Measurements from ENCODE around the gene STK24.

STK24 gene

DNA sequence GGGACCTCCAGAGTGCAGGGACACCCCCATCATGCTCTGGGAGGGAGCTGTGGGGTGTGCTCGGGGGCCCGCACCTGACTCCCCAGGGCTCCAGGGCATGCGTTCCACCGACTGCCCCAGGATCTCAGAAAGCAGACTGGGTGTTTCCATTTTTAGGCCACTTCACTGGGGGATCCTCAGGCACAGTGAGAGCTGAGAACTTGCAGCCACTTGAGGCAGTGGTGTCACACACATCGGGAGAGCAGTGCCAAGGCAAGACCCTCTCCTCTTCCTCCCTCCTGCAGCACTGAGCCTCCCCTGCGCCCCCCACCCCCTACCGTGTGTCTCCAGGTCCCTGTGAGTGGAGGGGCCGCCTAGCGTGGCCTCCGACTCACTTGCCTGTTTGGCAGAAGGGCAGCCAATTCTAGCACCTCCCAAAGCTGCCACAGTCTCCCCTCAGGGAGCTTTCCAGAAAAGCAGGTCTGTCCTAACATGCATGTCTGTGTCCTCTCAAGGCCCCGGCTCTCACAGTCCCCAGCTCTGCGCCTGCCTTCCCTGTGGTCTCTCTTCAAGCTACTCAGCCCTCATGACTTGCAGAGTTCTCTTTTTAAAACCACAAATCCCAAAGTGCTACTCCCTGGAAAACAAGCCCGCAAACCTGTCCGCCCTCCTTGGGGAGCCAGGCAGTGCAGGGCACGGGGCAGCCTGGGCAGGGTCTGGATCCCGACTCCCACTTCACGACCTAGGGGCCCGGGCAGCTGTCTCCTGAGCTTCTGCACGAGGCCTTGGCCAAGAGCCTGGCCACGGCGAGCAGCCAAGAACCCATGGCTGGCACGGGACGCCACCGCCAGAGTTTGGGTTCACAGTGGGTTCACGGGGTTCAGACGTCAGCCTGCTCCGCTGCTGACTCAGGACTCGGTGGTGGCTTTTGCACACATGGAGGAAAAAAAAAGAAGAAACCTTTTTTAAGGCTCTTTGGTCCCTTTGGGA is 94.1 kb downstream of the STK24 start:
- peaks cover 2% of the 10 kb centered on the region; the same call in 1 of the 2 replicates for H3K36me3 ChIP-seq (ENCODE audit: insufficient read depth, low read length)
- 0 out of 2 replicates have a peak overlapping the region, but pooled peaks have one; percentile 5 for H3K4me3 ChIP-seq
- no peak overlapping the region for H3K9ac ChIP-seq (ENCODE audit: insufficient read length)
- no peak for DNase-seq (ENCODE audit: low read depth, low spot score)
- H3K9me3 ChIP-seq (ENCODE audit: low read depth, low read length), result no peaks in the 10 kb centered on the region
- TF ChIP-seq EZH2 (IDR thresholded peaks at IDR 0.05) (no peak), FOXP2 (optimal IDR thresholded peaks at IDR 0.05; ENCODE audit: control extremely low read depth, extremely low read length, insufficient read depth) (no peak), POLR2AphosphoS5 (IDR thresholded peaks at IDR 0.05; ENCODE audit: borderline replicate concordance, low read depth, low read length) (no peak)
- peak overlapping the region; percentile 78 for H3K27ac ChIP-seq

GRCh38 chr13:98480915-98481877 is 95.7 kb downstream of the STK24 start:
- no peak overlapping the region for H3K27ac ChIP-seq
- no peaks in the 10 kb centered on the region for H3K9me3 ChIP-seq (ENCODE audit: low read depth, low read length)
- DNase-seq (ENCODE audit: low read depth, low spot score), result no peak
- H3K9ac ChIP-seq (ENCODE audit: insufficient read length), result no peak overlapping the region
- TF ChIP-seq FOXP2 (optimal IDR thresholded peaks at IDR 0.05; ENCODE audit: control extremely low read depth, extremely low read length, insufficient read depth), result no peak
- TF ChIP-seq EZH2 (IDR thresholded peaks at IDR 0.05), result no peak
- TF ChIP-seq POLR2AphosphoS5 (IDR thresholded peaks at IDR 0.05; ENCODE audit: borderline replicate concordance, low read depth, low read length), result no peak
- no peak overlapping the region for H3K4me3 ChIP-seq
- H3K36me3 ChIP-seq (ENCODE audit: insufficient read depth, low read length), result peaks cover 2% of the 10 kb centered on the region; the same call in 1 of the 2 replicates

DNA sequence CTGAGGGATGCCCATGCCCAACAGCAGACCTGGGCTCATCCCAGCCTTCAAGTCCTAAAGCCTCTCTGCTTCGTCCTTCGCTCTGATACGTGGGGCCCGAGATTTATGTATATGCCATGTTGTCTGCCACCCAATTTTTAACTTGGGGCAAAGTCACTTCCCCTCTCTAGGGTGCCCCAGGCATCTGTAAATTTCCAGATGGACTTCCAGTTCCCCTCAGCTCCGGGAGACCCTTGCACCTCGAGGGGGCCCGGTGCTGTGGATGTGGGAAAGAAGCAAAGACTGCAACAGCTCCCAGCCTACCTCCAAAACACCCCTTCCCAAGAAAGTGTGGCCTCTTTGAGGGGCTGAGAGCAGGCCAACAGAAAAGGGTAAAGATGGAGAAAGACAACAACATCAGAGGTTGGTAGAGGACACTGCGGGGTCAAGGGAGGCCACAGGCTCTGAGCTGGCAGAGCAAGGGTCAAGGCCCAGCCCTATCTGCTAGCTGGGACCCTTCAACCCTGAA is 97.4 kb downstream of the STK24 start:
- H3K36me3 ChIP-seq (ENCODE audit: insufficient read depth, low read length), result peaks cover 6% of the 10 kb centered on the region
- DNase-seq (ENCODE audit: low read depth, low spot score), result no peak
- no peak for TF ChIP-seq FOXP2 (optimal IDR thresholded peaks at IDR 0.05; ENCODE audit: control extremely low read depth, extremely low read length, insufficient read depth)
- TF ChIP-seq POLR2AphosphoS5 (IDR thresholded peaks at IDR 0.05; ENCODE audit: borderline replicate concordance, low read depth, low read length), result no peak
- no peak for TF ChIP-seq EZH2 (IDR thresholded peaks at IDR 0.05)
- no peak overlapping the region for H3K27ac ChIP-seq
- H3K9ac ChIP-seq (ENCODE audit: insufficient read length), result no peak overlapping the region
- no peaks in the 10 kb centered on the region for H3K9me3 ChIP-seq (ENCODE audit: low read depth, low read length)
- no peak overlapping the region for H3K4me3 ChIP-seq

DNA sequence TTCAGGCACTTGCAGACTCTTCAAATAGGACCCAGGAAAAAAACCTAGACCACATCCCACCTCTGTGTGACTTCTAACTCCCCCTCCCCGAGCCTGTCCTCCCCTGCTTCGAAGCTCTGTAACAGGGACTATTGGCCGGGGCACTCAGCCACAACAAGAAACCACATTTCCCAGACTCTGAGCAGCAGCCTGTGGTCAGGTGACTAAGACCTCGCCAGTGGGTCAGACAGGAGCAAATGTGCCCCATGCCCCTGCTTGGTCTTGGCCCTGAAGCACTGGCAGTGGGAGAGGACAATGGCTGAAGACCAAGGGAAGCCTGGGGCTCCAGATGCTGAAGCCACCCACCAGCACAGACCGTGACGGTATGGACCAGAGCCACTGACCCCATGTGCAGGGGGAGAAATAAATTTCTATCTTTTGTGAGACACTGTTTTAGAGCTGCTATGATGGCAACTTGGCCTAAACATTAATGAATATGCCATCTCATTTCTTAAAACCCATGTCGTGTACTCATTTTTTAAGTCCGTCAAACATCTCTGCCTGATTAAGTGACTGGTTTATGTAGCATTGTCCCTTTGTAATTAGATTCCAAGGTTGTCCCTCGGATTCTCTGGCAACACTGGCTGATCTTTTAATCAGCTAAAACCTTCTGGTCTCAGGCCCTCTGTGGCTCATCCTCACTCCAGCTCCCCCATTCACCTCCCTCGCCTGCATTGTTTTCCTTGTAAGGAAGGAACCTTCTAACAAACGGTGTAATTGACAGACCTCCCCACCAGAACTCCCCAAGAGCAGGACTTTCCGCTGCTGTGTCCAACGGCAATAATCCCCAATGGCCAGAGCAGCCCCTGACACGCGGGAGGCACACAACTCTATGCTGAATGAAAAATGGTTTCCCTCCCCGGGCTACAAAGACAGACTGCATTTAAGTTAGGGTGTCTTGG is 98.4 kb downstream of the STK24 start:
- no peak overlapping the region for H3K4me3 ChIP-seq
- DNase-seq (ENCODE audit: low read depth, low spot score), result no peak
- H3K36me3 ChIP-seq (ENCODE audit: insufficient read depth, low read length), result peaks cover 6% of the 10 kb centered on the region
- TF ChIP-seq FOXP2 (optimal IDR thresholded peaks at IDR 0.05; ENCODE audit: control extremely low read depth, extremely low read length, insufficient read depth) (no peak), EZH2 (IDR thresholded peaks at IDR 0.05) (no peak), POLR2AphosphoS5 (IDR thresholded peaks at IDR 0.05; ENCODE audit: borderline replicate concordance, low read depth, low read length) (no peak)
- no peak overlapping the region for H3K9ac ChIP-seq (ENCODE audit: insufficient read length)
- no peak overlapping the region for H3K27ac ChIP-seq
- no peaks in the 10 kb centered on the region for H3K9me3 ChIP-seq (ENCODE audit: low read depth, low read length)

GRCh38 chr13:98476538-98476966 is 100.4 kb downstream of the STK24 start:
- Histone ChIP-seq H3K9me3 (ENCODE audit: low read depth, low read length) (no peaks in the 10 kb centered on the region), H3K27ac (no peak overlapping the region), H3K4me3 (no peak overlapping the region), H3K9ac (ENCODE audit: insufficient read length) (no peak overlapping the region), H3K36me3 (ENCODE audit: insufficient read depth, low read length) (peaks cover 20% of the 10 kb centered on the region)
- TF ChIP-seq POLR2AphosphoS5 (IDR thresholded peaks at IDR 0.05; ENCODE audit: borderline replicate concordance, low read depth, low read length) (no peak), EZH2 (IDR thresholded peaks at IDR 0.05) (no peak), FOXP2 (optimal IDR thresholded peaks at IDR 0.05; ENCODE audit: control extremely low read depth, extremely low read length, insufficient read depth) (no peak)
- no peak for DNase-seq (ENCODE audit: low read depth, low spot score)

- TF ChIP-seq EZH2 (IDR thresholded peaks at IDR 0.05) (no peak), POLR2AphosphoS5 (IDR thresholded peaks at IDR 0.05; ENCODE audit: borderline replicate concordance, low read depth, low read length) (no peak), FOXP2 (optimal IDR thresholded peaks at IDR 0.05; ENCODE audit: control extremely low read depth, extremely low read length, insufficient read depth) (no peak)
- Histone ChIP-seq H3K9ac (ENCODE audit: insufficient read length) (no peak overlapping the region), H3K27ac (no peak overlapping the region), H3K4me3 (no peak overlapping the region), H3K9me3 (ENCODE audit: low read depth, low read length) (no peaks in the 10 kb centered on the region), H3K36me3 (ENCODE audit: insufficient read depth, low read length) (peaks cover 20% of the 10 kb centered on the region)
- no peak for DNase-seq (ENCODE audit: low read depth, low spot score)
Observed at GRCh38 chr13:98476106-98476505, 100.8 kb downstream of the STK24 start.

DNA sequence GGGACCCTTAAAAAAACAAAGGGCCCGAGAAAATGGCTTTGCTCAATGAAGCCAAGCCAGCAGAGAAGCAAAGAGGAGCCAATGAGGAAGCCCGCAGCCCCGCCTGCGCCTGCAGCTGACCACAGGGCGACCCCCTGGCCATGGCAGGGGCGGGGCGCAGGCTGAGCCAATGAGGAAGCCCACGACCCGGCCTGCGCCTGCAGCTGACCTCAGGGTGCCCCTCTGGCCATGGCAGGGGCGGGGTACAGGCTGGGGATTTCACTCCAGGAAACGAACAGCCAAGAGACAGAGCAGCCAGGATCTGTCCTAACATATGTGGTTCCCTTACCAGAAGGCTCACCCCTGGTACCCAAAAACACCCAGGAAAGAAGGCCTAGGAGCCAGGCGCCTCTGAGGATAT is 101.4 kb downstream of the STK24 start:
- Histone ChIP-seq H3K9ac (ENCODE audit: insufficient read length) (no peak overlapping the region), H3K27ac (no peak overlapping the region), H3K36me3 (ENCODE audit: insufficient read depth, low read length) (peaks cover 20% of the 10 kb centered on the region), H3K9me3 (ENCODE audit: low read depth, low read length) (no peaks in the 10 kb centered on the region), H3K4me3 (no peak overlapping the region)
- TF ChIP-seq EZH2 (IDR thresholded peaks at IDR 0.05) (no peak), POLR2AphosphoS5 (IDR thresholded peaks at IDR 0.05; ENCODE audit: borderline replicate concordance, low read depth, low read length) (no peak), FOXP2 (optimal IDR thresholded peaks at IDR 0.05; ENCODE audit: control extremely low read depth, extremely low read length, insufficient read depth) (no peak)
- DNase-seq (ENCODE audit: low read depth, low spot score), result no peak
